ENCODE data around the gene CHN2.

DNA sequence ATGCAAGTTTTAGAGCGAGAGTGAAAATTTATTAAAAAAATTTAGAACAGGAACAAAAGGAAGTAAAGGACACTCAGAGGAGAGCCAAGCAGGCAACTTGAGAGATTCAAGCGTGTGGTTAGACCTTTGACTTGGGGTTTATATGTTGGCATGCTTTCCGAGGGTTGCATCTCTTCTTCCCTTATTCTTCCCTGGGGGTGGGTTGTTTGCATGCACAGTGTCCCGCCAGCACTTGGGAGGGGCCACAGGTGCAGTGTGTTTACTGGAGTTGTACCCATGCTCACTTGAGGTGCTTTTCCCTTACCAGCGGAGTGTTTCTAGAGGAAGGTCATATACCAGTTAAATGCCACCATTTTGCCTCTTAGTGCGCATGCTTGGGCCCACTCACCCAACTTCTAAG lies 96.3 kb downstream of the CHN2 start:
- TF ChIP-seq, protein P1, sequence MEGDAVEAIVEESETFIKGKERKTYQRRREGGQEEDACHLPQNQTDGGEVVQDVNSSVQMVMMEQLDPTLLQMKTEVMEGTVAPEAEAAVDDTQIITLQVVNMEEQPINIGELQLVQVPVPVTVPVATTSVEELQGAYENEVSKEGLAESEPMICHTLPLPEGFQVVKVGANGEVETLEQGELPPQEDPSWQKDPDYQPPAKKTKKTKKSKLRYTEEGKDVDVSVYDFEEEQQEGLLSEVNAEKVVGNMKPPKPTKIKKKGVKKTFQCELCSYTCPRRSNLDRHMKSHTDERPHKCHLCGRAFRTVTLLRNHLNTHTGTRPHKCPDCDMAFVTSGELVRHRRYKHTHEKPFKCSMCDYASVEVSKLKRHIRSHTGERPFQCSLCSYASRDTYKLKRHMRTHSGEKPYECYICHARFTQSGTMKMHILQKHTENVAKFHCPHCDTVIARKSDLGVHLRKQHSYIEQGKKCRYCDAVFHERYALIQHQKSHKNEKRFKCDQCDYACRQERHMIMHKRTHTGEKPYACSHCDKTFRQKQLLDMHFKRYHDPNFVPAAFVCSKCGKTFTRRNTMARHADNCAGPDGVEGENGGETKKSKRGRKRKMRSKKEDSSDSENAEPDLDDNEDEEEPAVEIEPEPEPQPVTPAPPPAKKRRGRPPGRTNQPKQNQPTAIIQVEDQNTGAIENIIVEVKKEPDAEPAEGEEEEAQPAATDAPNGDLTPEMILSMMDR (IDR thresholded peaks at IDR 0.05): no peak
- TF ChIP-seq EZH2 (IDR thresholded peaks at IDR 0.05; ENCODE audit: borderline replicate concordance, insufficient read depth, low read depth, low read length, poor library complexity, severe bottlenecking): no peak

All from B cell (primary cell).